K562 (cell line): ENCODE results near the gene RPS8. TPM values are rescaled to one million over a fixed set of nuclear protein-coding genes. Genes with fewer than 3 reads are reported as not detected.

Experiments used
- CREB1 ChIP-seq, 2 experiments: sonication (generic) in 1 of 2; formaldehyde crosslinking in 1 of 2; IDR thresholded peaks; 2 replicates each; pipeline versions ENCODE4 v1.6.1 to v1.8.0; 2012 to 2022; ENCODE audit warnings: inconsistent platforms in 1 of 2, mild to moderate bottlenecking in 1 of 2, missing genetic modification reagents in 1 of 2, moderate library complexity in 1 of 2
- EWSR1 ChIP-seq: fragments of 450-650 bp; IDR thresholded peaks from 2 replicates; pipeline ENCODE4 v1.6.1; 2018; ENCODE audit warnings: borderline replicate concordance, mild to moderate bottlenecking, low read depth, moderate library complexity; ENCODE audit not compliant: partially characterized antibody
- EZH2 ChIP-seq: IDR thresholded peaks from 2 replicates; pipeline ENCODE4 v1.6.1; 2012; ENCODE audit warnings: low read depth, mild to moderate bottlenecking, inconsistent platforms, low read length, borderline replicate concordance
- FOXA1 ChIP-seq: fragments of 450-650 bp; IDR thresholded peaks from 2 replicates; pipeline ENCODE4 v1.6.1; 2016; ENCODE audit warnings: mild to moderate bottlenecking, borderline replicate concordance
- GABPA ChIP-seq: fragments of 200-800 bp; sonication (Bioruptor generic); conservative IDR thresholded peaks from 2 replicates; pipeline ENCODE4 v1.6.1; 2016; ENCODE audit warnings: low read depth, missing genetic modification characterization, missing compliant biosample characterization
- HNRNPUL1 ChIP-seq: fragments of 200-400 bp; formaldehyde crosslinking; IDR thresholded peaks from 2 replicates; pipeline ENCODE4 v1.6.1; 2017; ENCODE audit warnings: low read length
- LARP7 ChIP-seq: fragments of 450-650 bp; IDR thresholded peaks from 2 replicates; pipeline ENCODE4 v1.6.1; 2016
- NCOA1 ChIP-seq: fragments of 450-650 bp; IDR thresholded peaks from 2 replicates; pipeline ENCODE4 v1.6.1; 2016; ENCODE audit warnings: low read depth
- SIX5 ChIP-seq, 2 experiments: IDR thresholded peaks; 2 replicates each; pipeline ENCODE4 v1.6.1; 2011; ENCODE audit warnings: low read length in 2 of 2, borderline replicate concordance in 1 of 2, low read depth in 1 of 2, mild to moderate bottlenecking in 1 of 2, moderate library complexity in 1 of 2; ENCODE audit not compliant: insufficient read depth in 1 of 2
- SLC30A9 ChIP-seq: fragments of 250-450 bp; sonication (Bioruptor Pico); IDR thresholded peaks from 2 replicates; pipeline ENCODE4 v1.8.0; 2022; ENCODE audit warnings: mild to moderate bottlenecking, moderate library complexity
- SMARCA4 ChIP-seq: fragments of 450-650 bp; IDR thresholded peaks from 2 replicates; pipeline ENCODE4 v1.6.1; 2016
- TCFL5 ChIP-seq: fragments of 250-450 bp; sonication (Bioruptor Pico); conservative IDR thresholded peaks from 2 replicates; pipeline ENCODE4 v1.6.1; 2021; ENCODE audit warnings: mild to moderate bottlenecking, moderate library complexity, matching md5 sums
- TRIM24 ChIP-seq, 2 experiments: fragments of 450-650 bp; IDR thresholded peaks; 2 replicates each; pipeline ENCODE4 v1.6.1; 2016
- ZBTB17 ChIP-seq: fragments of 450-650 bp; formaldehyde crosslinking; IDR thresholded peaks from 2 replicates; pipeline ENCODE4 v1.4.0; 2020; ENCODE audit warnings: mild to moderate bottlenecking
- ZNF184 ChIP-seq: sonication (generic); formaldehyde crosslinking; IDR thresholded peaks from 2 replicates; pipeline ENCODE4 v1.5.0; 2020; ENCODE audit warnings: missing genetic modification reagents
- ZNF212 ChIP-seq: fragments of 450-650 bp; formaldehyde crosslinking; IDR thresholded peaks from 2 replicates; pipeline ENCODE4 v1.4.0; 2020; ENCODE audit warnings: mild to moderate bottlenecking
- ZNF224 ChIP-seq: sonication (generic); formaldehyde crosslinking; IDR thresholded peaks from 2 replicates; pipeline ENCODE4 v1.8.0; 2022; ENCODE audit warnings: mild to moderate bottlenecking, missing genetic modification reagents
- ZNF830 ChIP-seq: fragments of 250-450 bp; sonication (Bioruptor Pico); IDR thresholded peaks from 2 replicates; pipeline ENCODE4 v1.5.0; 2021; ENCODE audit warnings: mild to moderate bottlenecking
- polyA plus RNA-seq, 8 experiments: library from polyadenylated mRNA; depleted of rRNA in 4 of 8; stranded (reverse) in 5 of 8; unstranded in 3 of 8; fragments of >200 nt; fragmentation: Nextera tagmentation in 2 of 8; fragmentation: Illumina TruSeq in 1 of 8; extraction: Ambion mirVana in 2 of 8; extraction: Trizol in 1 of 8; gene quantifications; 2 replicates each; pipeline versions ENCODE4 v1.2.1 to v1.2.3, GENCODE V29; 2011 to 2014; ENCODE audit warnings: inconsistent platforms in 1 of 8, missing spikeins in 1 of 8
- total RNA-seq, 7 experiments: library from RNA; depleted of rRNA in 6 of 7; stranded (reverse); fragments of >200 nt in 6 of 7; fragmentation: Illumina TruSeq in 2 of 7; extraction: Trizol in 2 of 7; gene quantifications; 2 replicates each; pipeline versions ENCODE4 v1.2.1 to v1.2.3, GENCODE V29; 2011 to 2021; ENCODE audit warnings: low replicate concordance in 1 of 7
- TF ChIP-seq, protein P1 (sequence below): fragments of 250-450 bp; sonication (Bioruptor Pico); IDR thresholded peaks from 2 replicates; pipeline ENCODE4 v1.5.0; 2021
- TF ChIP-seq, protein P2 (sequence below): sonication (generic); formaldehyde crosslinking; IDR thresholded peaks from 2 replicates; pipeline ENCODE4 v1.9.0; 2022; ENCODE audit warnings: mild to moderate bottlenecking, missing genetic modification reagents
- TF ChIP-seq, protein P3 (sequence below): sonication (generic); formaldehyde crosslinking; IDR thresholded peaks from 2 replicates; pipeline ENCODE4 v1.8.1; 2023; ENCODE audit warnings: mild to moderate bottlenecking, missing genetic modification reagents
- TF ChIP-seq, protein P4 (sequence below): sonication (generic); formaldehyde crosslinking; IDR thresholded peaks from 2 replicates; pipeline ENCODE4 v1.8.1; 2023; ENCODE audit warnings: mild to moderate bottlenecking, missing genetic modification reagents, moderate library complexity

The RPS8 gene
- total and polyA plus RNA-seq, 9 of the 15 experiments (the other 6 are each of a cell fraction or from before 2014, with no cell fraction given), result 2,431 to 4,168 (median 3,109) TPM

DNA sequence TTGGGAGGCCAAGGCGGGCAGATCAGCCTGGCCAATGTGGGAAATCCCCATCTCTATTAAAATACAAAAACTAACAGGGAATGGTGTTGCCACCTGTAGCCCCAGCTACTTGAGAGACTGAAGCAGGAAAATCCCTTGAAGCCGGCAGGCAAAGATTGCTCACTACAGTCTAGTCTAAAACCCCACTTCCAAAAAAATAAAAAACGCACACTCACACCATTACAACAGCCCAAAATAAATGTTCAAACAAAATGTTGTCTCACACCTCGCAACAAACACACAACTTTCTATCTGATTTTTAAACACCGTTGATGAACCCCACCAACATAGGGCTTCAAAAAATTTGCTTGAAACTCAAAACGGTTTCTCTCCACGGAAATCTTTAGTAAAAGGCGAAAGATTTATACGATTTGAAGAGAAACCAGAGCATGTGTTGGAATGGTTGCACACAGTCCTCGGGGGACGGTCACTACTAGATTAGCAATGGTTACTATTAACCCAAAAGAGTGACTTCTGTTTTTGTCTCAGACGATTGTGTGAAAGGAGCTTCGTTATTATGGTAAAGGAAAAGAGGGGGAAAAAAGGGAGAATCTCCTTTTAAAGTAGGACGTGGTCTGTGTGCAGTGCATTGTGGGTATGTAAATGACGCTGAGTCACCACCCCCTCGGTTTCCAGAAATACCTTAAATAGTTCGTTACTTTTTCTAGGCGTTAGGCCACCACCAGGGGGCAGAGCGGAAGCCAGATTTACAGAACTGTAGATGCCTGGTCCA is 44.4 kb upstream of the RPS8 start, which contains the start of gene RNU5D-1 (continued):
- TF ChIP-seq CREB1 (IDR thresholded peaks at IDR 0.05) (peak; percentile 80; the same call in 1 of the 2 replicates), CREB1 (CRISPR knock-in tag; IDR thresholded peaks at IDR 0.05) (no peak; the same call in 1 of the 2 replicates), GABPA (tag) (peak; percentile 60), NCOA1 (peak; percentile 67), TRIM24 (IDR thresholded peaks at IDR 0.05) (peak; percentile 44 to 88; a peak in 3 of 4 replicates), SLC30A9 (CRISPR knock-in tag) (no peak), HNRNPUL1 (peak; percentile 99), EWSR1 (peak; percentile 99), ZBTB17 (CRISPR knock-in tag) (peak; percentile 95), SIX5 (IDR thresholded peaks at IDR 0.05; ENCODE audit: borderline replicate concordance in 1 of 2, insufficient read depth in 1 of 2, low read depth in 1 of 2, low read length in 2 of 2) (peak in 1 of 2 experiments; percentile 5; a peak in 3 of 4 replicates), EZH2 (no peak), LARP7 (peak; percentile 96), ZNF184 (CRISPR knock-in tag) (no peak), ZNF212 (CRISPR knock-in tag) (peak; percentile 90), FOXA1 (no peak), SMARCA4 (peak; percentile 74), ZNF224 (CRISPR knock-in tag) (peak; percentile 7; the same call in 1 of the 2 replicates), ZNF830 (CRISPR knock-in tag) (peak; percentile 99), TCFL5 (peak; percentile 79)
- TF ChIP-seq, protein P1, sequence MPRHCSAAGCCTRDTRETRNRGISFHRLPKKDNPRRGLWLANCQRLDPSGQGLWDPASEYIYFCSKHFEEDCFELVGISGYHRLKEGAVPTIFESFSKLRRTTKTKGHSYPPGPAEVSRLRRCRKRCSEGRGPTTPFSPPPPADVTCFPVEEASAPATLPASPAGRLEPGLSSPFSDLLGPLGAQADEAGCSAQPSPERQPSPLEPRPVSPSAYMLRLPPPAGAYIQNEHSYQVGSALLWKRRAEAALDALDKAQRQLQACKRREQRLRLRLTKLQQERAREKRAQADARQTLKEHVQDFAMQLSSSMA (CRISPR knock-in tag), result peak; percentile 96
- TF ChIP-seq, protein P2, sequence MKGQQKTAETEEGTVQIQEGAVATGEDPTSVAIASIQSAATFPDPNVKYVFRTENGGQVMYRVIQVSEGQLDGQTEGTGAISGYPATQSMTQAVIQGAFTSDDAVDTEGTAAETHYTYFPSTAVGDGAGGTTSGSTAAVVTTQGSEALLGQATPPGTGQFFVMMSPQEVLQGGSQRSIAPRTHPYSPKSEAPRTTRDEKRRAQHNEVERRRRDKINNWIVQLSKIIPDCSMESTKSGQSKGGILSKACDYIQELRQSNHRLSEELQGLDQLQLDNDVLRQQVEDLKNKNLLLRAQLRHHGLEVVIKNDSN, result no peak
- TF ChIP-seq, protein P3, sequence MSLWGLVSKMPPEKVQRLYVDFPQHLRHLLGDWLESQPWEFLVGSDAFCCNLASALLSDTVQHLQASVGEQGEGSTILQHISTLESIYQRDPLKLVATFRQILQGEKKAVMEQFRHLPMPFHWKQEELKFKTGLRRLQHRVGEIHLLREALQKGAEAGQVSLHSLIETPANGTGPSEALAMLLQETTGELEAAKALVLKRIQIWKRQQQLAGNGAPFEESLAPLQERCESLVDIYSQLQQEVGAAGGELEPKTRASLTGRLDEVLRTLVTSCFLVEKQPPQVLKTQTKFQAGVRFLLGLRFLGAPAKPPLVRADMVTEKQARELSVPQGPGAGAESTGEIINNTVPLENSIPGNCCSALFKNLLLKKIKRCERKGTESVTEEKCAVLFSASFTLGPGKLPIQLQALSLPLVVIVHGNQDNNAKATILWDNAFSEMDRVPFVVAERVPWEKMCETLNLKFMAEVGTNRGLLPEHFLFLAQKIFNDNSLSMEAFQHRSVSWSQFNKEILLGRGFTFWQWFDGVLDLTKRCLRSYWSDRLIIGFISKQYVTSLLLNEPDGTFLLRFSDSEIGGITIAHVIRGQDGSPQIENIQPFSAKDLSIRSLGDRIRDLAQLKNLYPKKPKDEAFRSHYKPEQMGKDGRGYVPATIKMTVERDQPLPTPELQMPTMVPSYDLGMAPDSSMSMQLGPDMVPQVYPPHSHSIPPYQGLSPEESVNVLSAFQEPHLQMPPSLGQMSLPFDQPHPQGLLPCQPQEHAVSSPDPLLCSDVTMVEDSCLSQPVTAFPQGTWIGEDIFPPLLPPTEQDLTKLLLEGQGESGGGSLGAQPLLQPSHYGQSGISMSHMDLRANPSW (CRISPR knock-in tag), result no peak; the same call in 1 of the 2 replicates
- TF ChIP-seq, protein P4, sequence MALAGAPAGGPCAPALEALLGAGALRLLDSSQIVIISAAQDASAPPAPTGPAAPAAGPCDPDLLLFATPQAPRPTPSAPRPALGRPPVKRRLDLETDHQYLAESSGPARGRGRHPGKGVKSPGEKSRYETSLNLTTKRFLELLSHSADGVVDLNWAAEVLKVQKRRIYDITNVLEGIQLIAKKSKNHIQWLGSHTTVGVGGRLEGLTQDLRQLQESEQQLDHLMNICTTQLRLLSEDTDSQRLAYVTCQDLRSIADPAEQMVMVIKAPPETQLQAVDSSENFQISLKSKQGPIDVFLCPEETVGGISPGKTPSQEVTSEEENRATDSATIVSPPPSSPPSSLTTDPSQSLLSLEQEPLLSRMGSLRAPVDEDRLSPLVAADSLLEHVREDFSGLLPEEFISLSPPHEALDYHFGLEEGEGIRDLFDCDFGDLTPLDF, result peak; percentile 27
